ENCODE results near the gene TM6SF1.
"Not testable (repeated sequence)": the region's sequence is repeated elsewhere in the genome, so short reads cannot be mapped to it uniquely, and the experiment has no call there.

The TM6SF1 gene

GRCh38 chr15:83118291-83118827 is 10.9 kb downstream of the TM6SF1 start:
- no peak for DNase-seq

GRCh38 chr15:83118968-83119367 is 11.5 kb downstream of the TM6SF1 start:
- no peak for DNase-seq

- DNase-seq = no peak
These were observed 12.6 kb downstream of the TM6SF1 start for GRCh38 chr15:83119968-83120581.

GRCh38 chr15:83123529-83123928 is 16.1 kb downstream of the TM6SF1 start:
- no peak for DNase-seq

GRCh38 chr15:83127547-83128150 is 20.2 kb downstream of the TM6SF1 start:
- DNase-seq = no peak

GRCh38 chr15:83129791-83130190 is 22.3 kb downstream of the TM6SF1 start:
- no peak for DNase-seq

GRCh38 chr15:83132861-83133523 is 25.5 kb downstream of the TM6SF1 start:
- DNase-seq = no peak

GRCh38 chr15:83142151-83142550 is 34.7 kb downstream of the TM6SF1 start:
- DNase-seq = not testable (repeated sequence)

GRCh38 chr15:83144771-83145170 is 37.3 kb downstream of the TM6SF1 start:
- DNase-seq = no peak

- no peak for DNase-seq
These were observed 45.8 kb downstream of the TM6SF1 start for GRCh38 chr15:83153288-83153687.

- no peak for DNase-seq
These were observed 48.5 kb downstream of the TM6SF1 start for GRCh38 chr15:83155942-83156341.

GRCh38 chr15:83158393-83158792 is 50.9 kb downstream of the TM6SF1 start:
- DNase-seq = no peak

- DNase-seq = no peak
These were observed 53.3 kb downstream of the TM6SF1 start for GRCh38 chr15:83160741-83161140.

GRCh38 chr15:83163032-83163431 is 55.6 kb downstream of the TM6SF1 start:
- DNase-seq = no peak

- no peak for DNase-seq
These were observed 56.8 kb downstream of the TM6SF1 start for GRCh38 chr15:83164111-83164770.

GRCh38 chr15:83164771-83165404 is 57.4 kb downstream of the TM6SF1 start:
- DNase-seq = no peak

- DNase-seq = no peak
These were observed 58.8 kb downstream of the TM6SF1 start for GRCh38 chr15:83166218-83166617.

GRCh38 chr15:83166830-83167229 is 59.4 kb downstream of the TM6SF1 start:
- no peak for DNase-seq

- not testable (repeated sequence) for DNase-seq
These were observed 62.1 kb downstream of the TM6SF1 start for GRCh38 chr15:83169576-83169975.

GRCh38 chr15:83170474-83171165 is 63.2 kb downstream of the TM6SF1 start:
- no peak for DNase-seq

GRCh38 chr15:83174891-83175290 is 67.4 kb downstream of the TM6SF1 start:
- no peak for DNase-seq

- no peak for DNase-seq
These were observed 70.9 kb downstream of the TM6SF1 start for GRCh38 chr15:83178390-83178789.
